ENCODE data around the gene KLHL35. TPM values are rescaled to one million over a fixed set of nuclear protein-coding genes. Genes with fewer than 3 reads are reported as not detected.

KLHL35 gene
- total RNA-seq, 3 donors from 2014 or later = 1.6 to 2.7 (median 2.6) TPM

DNA sequence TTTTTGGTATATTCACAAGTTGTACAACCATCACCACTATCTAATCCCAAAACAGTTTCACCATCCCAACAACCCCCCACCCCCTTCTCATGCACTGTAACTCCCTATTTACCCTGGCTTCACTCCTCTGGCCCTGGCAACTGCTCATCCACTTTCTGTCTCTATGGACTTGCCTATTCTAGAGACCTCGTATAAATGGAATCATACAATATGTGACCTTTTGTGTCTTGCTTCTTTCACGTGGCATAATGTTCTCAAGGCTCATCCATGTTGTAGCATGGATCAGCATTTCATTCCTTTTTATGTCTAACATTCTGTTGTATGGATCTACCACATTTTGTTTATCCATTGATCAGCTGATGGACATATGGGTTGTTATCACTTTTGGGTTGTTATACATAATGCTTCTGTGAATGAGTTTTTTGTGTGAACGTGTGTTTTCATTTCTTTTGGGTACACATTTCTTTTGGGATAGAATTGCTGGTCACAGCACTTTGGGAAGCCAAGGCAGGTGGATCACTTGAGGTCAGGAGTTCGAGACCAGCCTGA lies 46.7 kb upstream of the KLHL35 start:
- Histone ChIP-seq H3K27ac (no peak overlapping the region), H3K4me3 (no peak overlapping the region), H3K9me3 (no peaks in the 10 kb centered on the region), H3K4me1 (peaks cover 3% of the 10 kb centered on the region in 2 donors), H3K36me3 (no peaks in the 10 kb centered on the region), H3K27me3 (no peaks in the 10 kb centered on the region)
- intact Hi-C loops (cut with DNase I; ENCODE audit: low total_unique reads) = loop anchor here (5.0 kb wide), 1 partner anchor 1248 kb away; no protein-coding TSS in a partner anchor
- TF ChIP-seq POLR2A (IDR thresholded peaks at IDR 0.05) = no peak
- TF ChIP-seq, protein P1, sequence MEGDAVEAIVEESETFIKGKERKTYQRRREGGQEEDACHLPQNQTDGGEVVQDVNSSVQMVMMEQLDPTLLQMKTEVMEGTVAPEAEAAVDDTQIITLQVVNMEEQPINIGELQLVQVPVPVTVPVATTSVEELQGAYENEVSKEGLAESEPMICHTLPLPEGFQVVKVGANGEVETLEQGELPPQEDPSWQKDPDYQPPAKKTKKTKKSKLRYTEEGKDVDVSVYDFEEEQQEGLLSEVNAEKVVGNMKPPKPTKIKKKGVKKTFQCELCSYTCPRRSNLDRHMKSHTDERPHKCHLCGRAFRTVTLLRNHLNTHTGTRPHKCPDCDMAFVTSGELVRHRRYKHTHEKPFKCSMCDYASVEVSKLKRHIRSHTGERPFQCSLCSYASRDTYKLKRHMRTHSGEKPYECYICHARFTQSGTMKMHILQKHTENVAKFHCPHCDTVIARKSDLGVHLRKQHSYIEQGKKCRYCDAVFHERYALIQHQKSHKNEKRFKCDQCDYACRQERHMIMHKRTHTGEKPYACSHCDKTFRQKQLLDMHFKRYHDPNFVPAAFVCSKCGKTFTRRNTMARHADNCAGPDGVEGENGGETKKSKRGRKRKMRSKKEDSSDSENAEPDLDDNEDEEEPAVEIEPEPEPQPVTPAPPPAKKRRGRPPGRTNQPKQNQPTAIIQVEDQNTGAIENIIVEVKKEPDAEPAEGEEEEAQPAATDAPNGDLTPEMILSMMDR (IDR thresholded peaks at IDR 0.05) = no peak
- no peak for TF ChIP-seq POLR2AphosphoS5 (IDR thresholded peaks at IDR 0.05)
- no peak for DNase-seq (ENCODE audit: low spot score in 2 of 2)

DNA sequence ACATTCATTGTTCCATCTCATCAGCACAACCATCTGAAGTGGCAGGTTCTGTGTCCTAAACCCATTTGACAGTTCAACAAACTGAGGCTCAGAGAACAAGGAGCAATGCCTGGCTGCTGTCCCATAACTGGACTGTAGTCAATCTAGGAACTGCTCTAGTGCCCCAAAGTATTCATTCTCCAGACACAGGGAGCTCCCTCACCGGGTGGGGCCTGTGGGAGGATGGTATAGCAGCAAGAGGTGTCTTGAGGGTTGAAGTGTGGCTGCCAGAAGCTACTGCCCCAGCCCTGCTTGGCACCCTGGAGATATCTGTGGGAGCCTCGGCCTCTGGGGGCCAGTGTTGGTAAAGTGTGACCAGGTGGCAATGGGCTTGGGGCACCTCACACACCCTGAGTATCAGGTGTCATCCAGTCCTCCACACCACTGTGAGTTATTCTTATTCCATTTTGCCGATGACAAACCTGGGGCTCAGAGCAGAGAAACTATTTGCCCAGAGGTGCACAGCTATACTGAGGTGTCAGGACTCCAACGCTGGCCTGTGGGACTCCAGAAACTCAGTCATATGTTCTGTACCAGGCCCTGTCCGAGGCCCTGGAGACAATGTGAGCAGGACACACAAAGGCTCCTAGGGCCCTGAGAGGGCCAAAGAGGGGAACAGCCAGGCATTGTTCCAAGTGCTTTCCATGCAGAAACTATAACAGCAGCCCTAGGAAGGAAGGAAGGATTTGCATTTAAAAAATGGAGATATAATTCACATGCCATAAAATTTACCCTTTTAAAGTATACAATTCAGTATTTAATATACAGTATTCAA lies 46.0 kb upstream of the KLHL35 start:
- intact Hi-C loops (cut with DNase I; ENCODE audit: low total_unique reads) = loop anchor here (5.0 kb wide), 1 partner anchor 1248 kb away; no protein-coding TSS in a partner anchor

DNA sequence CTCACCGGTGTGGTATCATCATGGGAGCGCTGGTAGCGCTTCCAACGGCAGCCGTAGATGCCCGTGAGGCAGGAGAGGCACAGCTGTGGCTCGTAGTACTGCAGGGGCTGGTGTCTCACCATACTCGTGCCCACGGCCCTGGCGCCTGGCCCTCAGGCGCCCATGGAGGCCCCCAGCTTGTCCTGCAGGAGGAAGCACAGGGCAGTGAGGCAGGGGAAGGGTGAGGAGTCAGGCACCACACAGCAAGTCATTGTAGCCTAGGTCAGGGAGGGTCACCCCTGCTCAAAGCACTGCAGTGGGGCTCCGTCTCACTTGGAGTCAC lies 44.6 kb upstream of the KLHL35 start:
- H3K27ac ChIP-seq = peak overlapping the region; percentile 83 to 94
- TF ChIP-seq POLR2AphosphoS5 (IDR thresholded peaks at IDR 0.05) (no peak), POLR2A (IDR thresholded peaks at IDR 0.05) (no peak)
- TF ChIP-seq, protein P1 (IDR thresholded peaks at IDR 0.05) = no peak
- no peaks in the 10 kb centered on the region for H3K27me3 ChIP-seq
- no peak overlapping the region for H3K4me3 ChIP-seq
- peaks cover 3% of the 10 kb centered on the region in 2 donors for H3K4me1 ChIP-seq
- DNase-seq (ENCODE audit: low spot score in 2 of 2) = no peak
- intact Hi-C loops (cut with DNase I; ENCODE audit: low total_unique reads) = loop anchor here (5.0 kb wide), 1 partner anchor 1250 kb away; no protein-coding TSS in a partner anchor
- no peaks in the 10 kb centered on the region for H3K9me3 ChIP-seq
- H3K36me3 ChIP-seq = no peaks in the 10 kb centered on the region

More for the DNA sequence above, 46.0 kb upstream of the KLHL35 start:
- Histone ChIP-seq H3K4me3 (no peak overlapping the region), H3K27ac (no peak overlapping the region), H3K27me3 (no peaks in the 10 kb centered on the region), H3K36me3 (no peaks in the 10 kb centered on the region), H3K9me3 (no peaks in the 10 kb centered on the region), H3K4me1 (peaks cover 3% of the 10 kb centered on the region in 2 donors)
- no peak for TF ChIP-seq POLR2A (IDR thresholded peaks at IDR 0.05)
- TF ChIP-seq POLR2AphosphoS5 (IDR thresholded peaks at IDR 0.05) = no peak
- TF ChIP-seq, protein P1 (IDR thresholded peaks at IDR 0.05) = no peak
- no peak for DNase-seq (ENCODE audit: low spot score in 2 of 2)

DNA sequence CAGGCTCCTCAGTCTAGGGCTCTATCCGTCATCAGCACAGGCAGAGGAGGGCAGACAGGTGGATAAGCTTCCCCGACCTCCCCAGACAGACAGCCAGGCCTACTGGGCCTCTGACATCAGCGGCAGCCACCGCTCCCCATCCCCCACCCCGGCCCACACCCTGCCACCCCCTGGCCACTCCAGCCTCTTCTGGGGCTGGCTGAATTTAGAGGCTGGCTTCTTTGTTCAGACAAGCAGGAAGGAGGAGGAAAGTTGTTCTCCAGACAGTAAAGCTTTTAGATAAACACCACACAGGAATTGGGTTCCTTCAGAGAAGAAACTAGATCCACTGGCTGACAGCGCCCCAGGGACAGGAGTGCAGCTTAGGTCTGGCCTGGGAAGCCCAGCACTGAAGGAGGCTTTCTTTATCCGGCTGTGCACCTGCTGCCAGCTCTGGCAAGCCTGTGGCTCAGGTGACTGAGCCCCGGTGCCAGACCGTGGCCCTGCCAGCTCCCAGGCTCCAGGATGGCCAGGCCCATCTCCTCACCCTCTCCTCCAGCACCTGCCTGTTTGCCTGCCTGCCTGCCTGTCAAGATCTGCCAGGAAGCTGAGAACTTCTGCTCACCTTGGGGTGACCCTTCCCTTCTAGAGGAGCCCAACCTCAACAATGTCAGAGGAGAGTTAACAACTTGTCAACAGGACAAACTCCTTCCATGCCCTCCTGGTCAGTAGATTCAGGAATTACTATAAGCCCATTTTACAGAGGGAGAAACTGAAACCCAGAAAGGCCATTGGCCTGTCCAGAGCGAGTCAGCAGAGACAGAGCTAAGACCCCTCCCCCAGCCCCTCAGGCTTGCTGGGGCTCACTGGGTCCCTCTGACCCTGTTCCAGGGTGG lies 44.0 kb upstream of the KLHL35 start:
- intact Hi-C loops (cut with DNase I; ENCODE audit: low total_unique reads) = loop anchor here (5.0 kb wide), 1 partner anchor 1250 kb away; no protein-coding TSS in a partner anchor
- H3K27ac ChIP-seq = peak overlapping the region; percentile 83 to 94
- peaks cover 3% of the 10 kb centered on the region in 2 donors for H3K4me1 ChIP-seq
- TF ChIP-seq POLR2AphosphoS5 (IDR thresholded peaks at IDR 0.05) (no peak), POLR2A (IDR thresholded peaks at IDR 0.05) (no peak)
- TF ChIP-seq, protein P1 (IDR thresholded peaks at IDR 0.05) = no peak
- no peaks in the 10 kb centered on the region for H3K27me3 ChIP-seq
- H3K9me3 ChIP-seq = no peaks in the 10 kb centered on the region
- no peak overlapping the region for H3K4me3 ChIP-seq
- H3K36me3 ChIP-seq = no peaks in the 10 kb centered on the region
- DNase-seq (ENCODE audit: low spot score in 2 of 2) = peak; percentile 75 to 84
